SK-N-MC (cell line): ENCODE results near the gene ZNF263.
"Not testable (repeated sequence)": the region's sequence is repeated elsewhere in the genome, so short reads cannot be mapped to it uniquely, and the experiment has no call there.

ENCODE experiments used
- EZH2 ChIP-seq: fragments of 200-600 bp; sonication (generic); IDR thresholded peaks from one replicate; pipeline ENCODE4 v1.6.1; 2017; ENCODE audit warnings: antibody characterized with exemption
- FOXP2 ChIP-seq: optimal IDR thresholded peaks from 2 replicates; pipeline ENCODE3; 2011; ENCODE audit warnings: mild to moderate bottlenecking, moderate library complexity; ENCODE audit not compliant: insufficient read depth; ENCODE audit errors: extremely low read length, control extremely low read depth
- POLR2AphosphoS5 ChIP-seq: IDR thresholded peaks from 2 replicates; pipeline ENCODE4 v1.6.1; 2012; ENCODE audit warnings: mild to moderate bottlenecking, low read depth, low read length, borderline replicate concordance

- TF ChIP-seq EZH2, POLR2AphosphoS5, FOXP2: not testable (repeated sequence)
These were observed 12.6 kb upstream of the ZNF263 start for GRCh38 chr16:3270718-3271117.
